Astrocyte (in vitro differentiated cells and primary cell): Measurements from ENCODE around the gene HOXD4.

Experiments used
- EZH2 ChIP-seq: IDR thresholded peaks from 2 replicates; pipeline ENCODE4 v1.6.1; 2012; ENCODE audit warnings: mild to moderate bottlenecking, low read length, inconsistent platforms; ENCODE audit not compliant: insufficient read depth
- TF ChIP-seq, protein P1 (sequence below): IDR thresholded peaks from 2 replicates; pipeline ENCODE4 v1.5.1; 2011; ENCODE audit warnings: low read depth, mild to moderate bottlenecking, inconsistent platforms, low read length, moderate library complexity; ENCODE audit not compliant: insufficient read depth

GRCh38 chr2:176121190-176122051 is 29.9 kb upstream of the HOXD4 start:
- TF ChIP-seq, protein P1, sequence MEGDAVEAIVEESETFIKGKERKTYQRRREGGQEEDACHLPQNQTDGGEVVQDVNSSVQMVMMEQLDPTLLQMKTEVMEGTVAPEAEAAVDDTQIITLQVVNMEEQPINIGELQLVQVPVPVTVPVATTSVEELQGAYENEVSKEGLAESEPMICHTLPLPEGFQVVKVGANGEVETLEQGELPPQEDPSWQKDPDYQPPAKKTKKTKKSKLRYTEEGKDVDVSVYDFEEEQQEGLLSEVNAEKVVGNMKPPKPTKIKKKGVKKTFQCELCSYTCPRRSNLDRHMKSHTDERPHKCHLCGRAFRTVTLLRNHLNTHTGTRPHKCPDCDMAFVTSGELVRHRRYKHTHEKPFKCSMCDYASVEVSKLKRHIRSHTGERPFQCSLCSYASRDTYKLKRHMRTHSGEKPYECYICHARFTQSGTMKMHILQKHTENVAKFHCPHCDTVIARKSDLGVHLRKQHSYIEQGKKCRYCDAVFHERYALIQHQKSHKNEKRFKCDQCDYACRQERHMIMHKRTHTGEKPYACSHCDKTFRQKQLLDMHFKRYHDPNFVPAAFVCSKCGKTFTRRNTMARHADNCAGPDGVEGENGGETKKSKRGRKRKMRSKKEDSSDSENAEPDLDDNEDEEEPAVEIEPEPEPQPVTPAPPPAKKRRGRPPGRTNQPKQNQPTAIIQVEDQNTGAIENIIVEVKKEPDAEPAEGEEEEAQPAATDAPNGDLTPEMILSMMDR = no peak
- TF ChIP-seq EZH2 = no peak
